KMS-11 (cell line): ENCODE results near the gene SETD1B.
"Not testable (repeated sequence)": the region's sequence is repeated elsewhere in the genome, so short reads cannot be mapped to it uniquely, and the experiment has no call there.

ENCODE experiments used
- H2AFZ ChIP-seq: fragments of 200-600 bp; sonication (generic); 2 replicates; pipeline ENCODE4 v1.6.1; 2016; ENCODE audit warnings: antibody characterized with exemption, mixed run types, low read depth
- H3K27ac ChIP-seq: fragments of 200-600 bp; sonication (generic); 2 replicates; pipeline ENCODE4 v1.6.1; 2016; ENCODE audit warnings: mild to moderate bottlenecking, mixed run types
- H3K27me3 ChIP-seq: fragments of 200-600 bp; sonication (generic); 2 replicates; pipeline ENCODE4 v1.6.1; 2017; ENCODE audit warnings: mild to moderate bottlenecking, low read depth, mixed run types, moderate library complexity; ENCODE audit not compliant: insufficient read depth
- H3K36me3 ChIP-seq: fragments of 200-600 bp; sonication (generic); 2 replicates; pipeline ENCODE4 v1.6.1; 2017; ENCODE audit warnings: mild to moderate bottlenecking, mixed run types; ENCODE audit not compliant: insufficient read depth
- H3K4me1 ChIP-seq: fragments of 200-600 bp; sonication (generic); 2 replicates; pipeline ENCODE4 v1.6.1; 2016; ENCODE audit warnings: mild to moderate bottlenecking, low read depth, mixed run types; ENCODE audit not compliant: poor library complexity, severe bottlenecking
- H3K4me2 ChIP-seq: fragments of 200-600 bp; sonication (generic); 2 replicates; pipeline ENCODE4 v1.7.0; 2016; ENCODE audit warnings: mild to moderate bottlenecking, mixed run types
- H3K4me3 ChIP-seq: fragments of 200-600 bp; sonication (generic); IDR thresholded peaks from 2 replicates; pipeline ENCODE4 v1.6.1; 2017; ENCODE audit warnings: low read depth, low read length, mixed read lengths; ENCODE audit not compliant: insufficient read depth
- H3K79me2 ChIP-seq: fragments of 200-600 bp; sonication (generic); 2 replicates; pipeline ENCODE4 v1.6.1; 2016; ENCODE audit warnings: low read depth, mixed run types; ENCODE audit not compliant: insufficient read depth
- H3K9ac ChIP-seq: fragments of 200-600 bp; sonication (generic); 2 replicates; pipeline ENCODE4 v1.6.1; 2016; ENCODE audit warnings: mild to moderate bottlenecking, mixed run types
- H4K20me1 ChIP-seq: fragments of 200-600 bp; sonication (generic); 2 replicates; pipeline ENCODE4 v1.6.1; 2016; ENCODE audit warnings: mild to moderate bottlenecking, mixed run types; ENCODE audit not compliant: insufficient read depth
- CTCF ChIP-seq: fragments of 200-600 bp; sonication (generic); conservative IDR thresholded peaks from 2 replicates; pipeline ENCODE4 v1.6.1; 2017; ENCODE audit warnings: low read depth, mild to moderate bottlenecking, antibody characterized with exemption, low read length, moderate library complexity, mixed read lengths

SETD1B gene

GRCh38 chr12:121874071-121874470 is 70.3 kb downstream of the SETD1B start:
- no peaks in the 10 kb centered on the region for H3K79me2 ChIP-seq
- H3K27ac ChIP-seq = no peak overlapping the region
- no peaks in the 10 kb centered on the region for H3K4me1 ChIP-seq
- no peak overlapping the region for H3K4me3 ChIP-seq
- H3K36me3 ChIP-seq = no peaks in the 10 kb centered on the region
- no peak overlapping the region for H3K4me2 ChIP-seq
- no peaks in the 10 kb centered on the region for H4K20me1 ChIP-seq
- no peak overlapping the region for H2AFZ ChIP-seq
- no peak for TF ChIP-seq CTCF
- no peak overlapping the region for H3K9ac ChIP-seq
- no peaks in the 10 kb centered on the region for H3K27me3 ChIP-seq

GRCh38 chr12:121875582-121875981 is 71.8 kb downstream of the SETD1B start:
- H3K27me3 ChIP-seq = no peaks in the 10 kb centered on the region
- H3K36me3 ChIP-seq = no peaks in the 10 kb centered on the region
- TF ChIP-seq CTCF = no peak
- H3K4me2 ChIP-seq = no peak overlapping the region
- H3K4me3 ChIP-seq = no peak overlapping the region
- H3K27ac ChIP-seq = no peak overlapping the region
- no peak overlapping the region for H3K9ac ChIP-seq
- H3K4me1 ChIP-seq = no peaks in the 10 kb centered on the region
- no peak overlapping the region for H2AFZ ChIP-seq
- no peaks in the 10 kb centered on the region for H3K79me2 ChIP-seq
- no peaks in the 10 kb centered on the region for H4K20me1 ChIP-seq

- not testable (repeated sequence) for H4K20me1 ChIP-seq, H3K79me2 ChIP-seq, H3K4me2 ChIP-seq, H3K27me3 ChIP-seq, H3K9ac ChIP-seq, H3K4me1 ChIP-seq, H3K36me3 ChIP-seq, H2AFZ ChIP-seq, H3K27ac ChIP-seq, H3K4me3 ChIP-seq
These were observed 72.3 kb downstream of the SETD1B start for GRCh38 chr12:121876080-121876447.
